Panc1 (cell line): ENCODE results near the gene ERGIC1. TPM values are rescaled to one million over a fixed set of nuclear protein-coding genes. Genes with fewer than 3 reads are reported as not detected.
A peak's percentile ranks its signal among the peaks of the same experiment; 100 is the strongest.

ENCODE experiments used
- ATAC-seq: fragments of 200-7000 bp; cut with Tn5 transposase; 2 replicates; pipeline ENCODE4 v1.9.1; 2020; ENCODE audit warnings: mild to moderate bottlenecking, moderate library complexity
- BruUV-seq: library from RNA; stranded (reverse); fragments of 400-500 nt; replicated peaks from 2 replicates; lab custom pipeline; 2021; lab: Mats Ljungman, UMichigan
- CTCF ChIA-PET: fragments of 300-600 bp; sonication (Branson Sonifier 250); formaldehyde crosslinking; loops from one replicate; lab custom pipeline; 2022; ENCODE audit warnings: antibody characterized with exemption; lab: Charles Lee
- POLR2A ChIA-PET: fragments of 300-600 bp; sonication (Branson Sonifier 250); formaldehyde crosslinking; loops from one replicate; lab custom pipeline; 2022; ENCODE audit warnings: antibody characterized with exemption; lab: Charles Lee
- DNase-seq: peaks from one replicate; pipeline ENCODE4 v3.0.0-alpha.2; 2010; ENCODE audit warnings: low read depth, low spot score
- H3K27ac ChIP-seq: 2 replicates; pipeline ENCODE4 v1.5.1; 2011; ENCODE audit warnings: mild to moderate bottlenecking, low read length, inconsistent platforms
- H3K27me3 ChIP-seq: fragments of 200-500 bp; sonication (Bioruptor generic); 2 replicates; pipeline ENCODE4 v1.6.0; 2014; ENCODE audit warnings: low read length, inconsistent platforms; ENCODE audit not compliant: control insufficient read depth, insufficient read depth
- H3K36me3 ChIP-seq: fragments of 200-500 bp; sonication (Bioruptor generic); 2 replicates; pipeline ENCODE4 v1.5.1; 2014; ENCODE audit warnings: inconsistent platforms, mild to moderate bottlenecking, low read length, moderate library complexity; ENCODE audit not compliant: control insufficient read depth, insufficient read depth
- H3K4me1 ChIP-seq: 2 replicates; pipeline ENCODE4 v1.5.1; 2011; ENCODE audit warnings: inconsistent platforms, mild to moderate bottlenecking, low read length, moderate library complexity; ENCODE audit not compliant: control insufficient read depth, insufficient read depth
- H3K4me3 ChIP-seq, 2 experiments: 2 replicates each; pipeline ENCODE4 v1.5.1; 2011 to 2012; ENCODE audit warnings: low read depth in 2 of 2, low read length in 2 of 2, mild to moderate bottlenecking in 2 of 2, inconsistent platforms in 1 of 2, moderate library complexity in 1 of 2
- H3K9me3 ChIP-seq: fragments of 200-500 bp; sonication (Bioruptor generic); 2 replicates; pipeline ENCODE4 v1.5.1; 2014; ENCODE audit warnings: low read depth, mild to moderate bottlenecking, inconsistent platforms, low read length, moderate library complexity; ENCODE audit not compliant: control insufficient read depth, insufficient read depth
- CTCF ChIP-seq: fragments of 450-650 bp; IDR thresholded peaks from 2 replicates; pipeline ENCODE4 v1.5.1; 2017; ENCODE audit warnings: mild to moderate bottlenecking
- POLR2AphosphoS5 ChIP-seq: IDR thresholded peaks from 2 replicates; pipeline ENCODE4 v1.6.1; 2012; ENCODE audit warnings: mild to moderate bottlenecking, low read depth, low read length, moderate library complexity
- REST ChIP-seq, 2 experiments: IDR thresholded peaks; 2 replicates each; pipeline ENCODE4 v1.6.1; 2011 to 2012; ENCODE audit warnings: low read depth in 2 of 2, control low read depth in 1 of 2, low read length in 1 of 2, mild to moderate bottlenecking in 1 of 2, moderate library complexity in 1 of 2; ENCODE audit not compliant: insufficient read depth in 1 of 2
- SIN3A ChIP-seq: IDR thresholded peaks from 2 replicates; pipeline ENCODE4 v1.6.1; 2012; ENCODE audit warnings: low read depth, mild to moderate bottlenecking, low read length, moderate library complexity, borderline replicate concordance; ENCODE audit not compliant: insufficient read depth
- TCF7L2 ChIP-seq: IDR thresholded peaks from 2 replicates; pipeline ENCODE4 v1.6.1; 2011; ENCODE audit warnings: mild to moderate bottlenecking, low read depth, low read length, inconsistent platforms
- in situ Hi-C: cut with HindIII; loops from 2 replicates; pipeline ENCODE4 v1.10.0; 2016; ENCODE audit warnings: low sequenced_read_pairs, low pct_unique_long_range_greater_than_20kb
- intact Hi-C: fragments of 100-400 bp; cut with micrococcal nuclease; formaldehyde crosslinking; loops from one replicate; pipeline ENCODE4 v1.10.0; 2022; ENCODE audit not compliant: unreplicated experiment
- total RNA-seq: library from RNA; stranded (reverse); gene quantifications from one replicate; pipeline ENCODE4 v1.2.1, GENCODE V29; 2021; ENCODE audit not compliant: unreplicated experiment

Gene ERGIC1
- total RNA-seq, 1 experiment from 2014 or later: 206 TPM

- in situ Hi-C loops: no loop called here
- CTCF ChIA-PET: interaction anchor here (0.6 kb wide), 1 partner anchor 143 kb away, joined by 3 read pairs; no protein-coding TSS in a partner anchor
- H3K4me1 ChIP-seq: peaks cover 94% of the 10 kb centered on the region
- intact Hi-C loops: loop anchor here (5.0 kb wide), 1 partner anchor 81 kb away; no protein-coding TSS in a partner anchor
- no TSS peak for BruUV-seq
- no peaks in the 10 kb centered on the region for H3K36me3 ChIP-seq
- no peaks in the 10 kb centered on the region for H3K9me3 ChIP-seq
- peak; percentile 66 for ATAC-seq
- no peaks in the 10 kb centered on the region for H3K27me3 ChIP-seq
- H3K27ac ChIP-seq: peak overlapping the region; percentile 98
- peak; percentile 87 for DNase-seq
- no peak overlapping the region for H3K4me3 ChIP-seq
- POLR2A ChIA-PET: interaction anchor here (1.2 kb wide), 1 partner anchor 88 kb away, joined by 3 read pairs; the partner anchor contains the start of gene DUSP1
- TF ChIP-seq TCF7L2 (peak; percentile 50; the same call in 1 of the 2 replicates), POLR2AphosphoS5 (peak; percentile 52; the same call in 1 of the 2 replicates), REST (IDR thresholded peaks at IDR 0.05; ENCODE audit: insufficient read depth in 1 of 2, low read depth in 2 of 2, low read length in 1 of 2) (no peak)
Observed at GRCh38 chr5:172858511-172858989, 24.5 kb downstream of the ERGIC1 start.

- ATAC-seq (peak; percentile 43), DNase-seq (peak; percentile 89)
- in situ Hi-C loops (no loop called here), intact Hi-C loops (loop anchor here (5.0 kb wide), 1 partner anchor 82 kb away; no protein-coding TSS in a partner anchor)
- POLR2A ChIA-PET: interaction anchor here (0.5 to 1.2 kb wide), 2 partner anchors 82 to 88 kb away, joined by 3 to 4 read pairs; partner anchors contain the start of gene DUSP1
- no peak overlapping the region; a peak in 1 of 4 replicates for H3K4me3 ChIP-seq
- H3K4me1 ChIP-seq: peaks cover 95% of the 10 kb centered on the region
- TF ChIP-seq SIN3A (no peak), CTCF (no peak), TCF7L2 (peak; percentile 85), POLR2AphosphoS5 (0 out of 2 replicates have a peak, but pooled peaks have one; percentile 9)
- H3K27me3 ChIP-seq: no peaks in the 10 kb centered on the region
- H3K27ac ChIP-seq: peak overlapping the region; percentile 98
- H3K9me3 ChIP-seq: no peaks in the 10 kb centered on the region
- no peaks in the 10 kb centered on the region for H3K36me3 ChIP-seq
- CTCF ChIA-PET: interaction anchor here (0.6 to 0.7 kb wide), 3 partner anchors 69 to 161 kb away, joined by 3 to 4 read pairs (median 3); no protein-coding TSS in a partner anchor
- no TSS peak for BruUV-seq
Observed at GRCh38 chr5:172858990-172859811, 25.1 kb downstream of the ERGIC1 start.
